ENCODE measurements around the gene TPST1. TPM values are rescaled to one million over a fixed set of nuclear protein-coding genes. Genes with fewer than 3 reads are reported as not detected.

TPST1 gene
- total RNA-seq, 4 donors from 2014 or later: 9.6 to 22.4 (median 14.4) TPM

- Histone ChIP-seq H3K9me3 (no peaks in the 10 kb centered on the region), H3K4me3 (no peak overlapping the region), H3K27me3 (peaks cover 0 to 5% (median 0%) of the 10 kb centered on the region in 4 donors), H3K36me3 (no peaks in the 10 kb centered on the region), H3K27ac (replicated peaks in 1 of 4) (no peak overlapping the region), H3K4me1 (no peaks in the 10 kb centered on the region)
- WGBS: 67% methylated on average over 6 of the region's 6 CpGs
- intact Hi-C loops (cut with DNase I): no loop called here
- TF ChIP-seq EP300 (IDR thresholded peaks at IDR 0.05) (no peak), CTCF (IDR thresholded peaks at IDR 0.05) (no peak), POLR2AphosphoS5 (IDR thresholded peaks at IDR 0.05) (no peak), POLR2A (IDR thresholded peaks at IDR 0.05; ENCODE audit: low read depth) (no peak)
- DNase-seq (ENCODE audit: extremely low spot score): no peak
Measured at GRCh38 chr7:66193146-66193725, 11.9 kb upstream of the TPST1 start.

- TF ChIP-seq EP300 (IDR thresholded peaks at IDR 0.05): no peak
- TF ChIP-seq POLR2A (IDR thresholded peaks at IDR 0.05; ENCODE audit: low read depth): no peak
- Histone ChIP-seq H3K27ac (replicated peaks in 1 of 4) (no peak overlapping the region), H3K9me3 (no peaks in the 10 kb centered on the region), H3K4me3 (no peak overlapping the region), H3K27me3 (peaks cover 0 to 5% (median 0%) of the 10 kb centered on the region in 4 donors), H3K4me1 (no peaks in the 10 kb centered on the region), H3K36me3 (no peaks in the 10 kb centered on the region)
- no peak for DNase-seq (ENCODE audit: extremely low spot score)
- intact Hi-C loops (cut with DNase I): no loop called here
- 53% methylated on average over 2 of the region's 2 CpGs for WGBS
Measured at GRCh38 chr7:66198469-66198868, 6.7 kb upstream of the TPST1 start.

- H3K27ac ChIP-seq (replicated peaks in 1 of 4): no peak overlapping the region
- intact Hi-C loops (cut with DNase I): no loop called here
- H3K4me3 ChIP-seq: no peak overlapping the region
- H3K36me3 ChIP-seq: no peaks in the 10 kb centered on the region
- TF ChIP-seq EP300 (IDR thresholded peaks at IDR 0.05) (no peak), POLR2AphosphoS5 (IDR thresholded peaks at IDR 0.05) (no peak), CTCF (IDR thresholded peaks at IDR 0.05) (no peak), POLR2A (IDR thresholded peaks at IDR 0.05; ENCODE audit: low read depth) (no peak)
- H3K9me3 ChIP-seq: no peaks in the 10 kb centered on the region
- H3K27me3 ChIP-seq: peaks cover 0 to 5% (median 0%) of the 10 kb centered on the region in 4 donors
- peaks cover 0 to under 1% (median 0%) of the 10 kb centered on the region in 4 donors for H3K4me1 ChIP-seq
- no peak for DNase-seq (ENCODE audit: extremely low spot score)
- WGBS: 86% methylated on average over 4 of the region's 4 CpGs
Measured at GRCh38 chr7:66198956-66199355, 6.2 kb upstream of the TPST1 start.

GRCh38 chr7:66202441-66202840 is 2.7 kb upstream of the TPST1 start:
- no peak for DNase-seq (ENCODE audit: extremely low spot score)
- TF ChIP-seq CTCF (IDR thresholded peaks at IDR 0.05) (no peak), POLR2A (IDR thresholded peaks at IDR 0.05; ENCODE audit: low read depth) (no peak), POLR2AphosphoS5 (IDR thresholded peaks at IDR 0.05) (no peak), EP300 (IDR thresholded peaks at IDR 0.05) (no peak)
- no peaks in the 10 kb centered on the region for H3K9me3 ChIP-seq
- H3K27me3 ChIP-seq: no peaks in the 10 kb centered on the region
- H3K4me3 ChIP-seq: no peak overlapping the region
- peaks cover 3 to 31% (median 24%) of the 10 kb centered on the region in 4 donors for H3K4me1 ChIP-seq
- H3K36me3 ChIP-seq: no peaks in the 10 kb centered on the region
- no peak overlapping the region for H3K27ac ChIP-seq (replicated peaks in 1 of 4)
- WGBS: 59% methylated on average over 8 of the region's 8 CpGs
- intact Hi-C loops (cut with DNase I): loop anchor here (10.0 kb wide), 1 partner anchor 212 kb away; no protein-coding TSS in a partner anchor

GRCh38 chr7:66205741-66206090 is 582 bp downstream of the TPST1 start:
- no peaks in the 10 kb centered on the region for H3K36me3 ChIP-seq
- intact Hi-C loops (cut with DNase I): loop anchor here (2.0 to 10.0 kb wide), 2 partner anchors 65 to 209 kb away; no protein-coding TSS in a partner anchor
- H3K9me3 ChIP-seq: no peaks in the 10 kb centered on the region
- H3K4me1 ChIP-seq: peaks cover 6 to 37% (median 28%) of the 10 kb centered on the region in 4 donors
- H3K4me3 ChIP-seq: peak overlapping the region; percentile 74 to 97 (median 92)
- no peak for DNase-seq (ENCODE audit: extremely low spot score)
- H3K27me3 ChIP-seq: no peaks in the 10 kb centered on the region
- TF ChIP-seq POLR2AphosphoS5 (IDR thresholded peaks at IDR 0.05) (no peak), CTCF (IDR thresholded peaks at IDR 0.05) (no peak), POLR2A (IDR thresholded peaks at IDR 0.05; ENCODE audit: low read depth) (no peak), EP300 (IDR thresholded peaks at IDR 0.05) (no peak)
- peak overlapping the region; percentile 62 to 83 (median 77) for H3K27ac ChIP-seq (replicated peaks in 1 of 4)
- WGBS: 5% methylated on average over 22 of the region's 22 CpGs
